Stimulated activated CD4-positive, alpha-beta T cell treated with anti-CD3 and anti-CD28 coated beads, TNF-alpha, amount 100 ng/mL, for 4 hours (primary cell): ENCODE measurements around the gene STAC.
"Not testable (repeated sequence)": the region's sequence is repeated elsewhere in the genome, so short reads cannot be mapped to it uniquely, and the experiment has no call there.

Experiments used
- DNase-seq, 3 experiments: peaks; one replicate each; pipeline ENCODE4 v3.0.0-alpha.2; 2020; ENCODE audit warnings: low read depth in 3 of 3

Gene STAC

DNA sequence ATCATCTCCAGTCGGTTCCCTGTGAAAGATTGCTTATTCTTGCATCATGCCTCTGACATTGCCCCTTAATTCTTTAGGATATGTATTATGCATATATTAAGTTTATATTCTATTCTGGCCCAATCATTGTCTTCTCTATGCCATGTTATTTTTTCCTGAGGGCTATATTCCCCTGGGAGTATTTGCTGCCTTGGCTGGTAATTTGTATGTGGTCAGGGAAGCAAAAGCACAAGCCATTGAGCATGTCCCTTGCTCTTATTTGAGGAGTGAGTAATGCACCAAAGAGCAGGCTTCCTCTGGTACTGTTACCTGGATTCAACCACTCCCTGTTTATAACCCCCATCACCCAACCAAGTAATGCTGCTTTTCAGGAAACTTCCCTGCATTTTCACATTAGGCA lies 36.3 kb downstream of the STAC start:
- no peak for DNase-seq

DNA sequence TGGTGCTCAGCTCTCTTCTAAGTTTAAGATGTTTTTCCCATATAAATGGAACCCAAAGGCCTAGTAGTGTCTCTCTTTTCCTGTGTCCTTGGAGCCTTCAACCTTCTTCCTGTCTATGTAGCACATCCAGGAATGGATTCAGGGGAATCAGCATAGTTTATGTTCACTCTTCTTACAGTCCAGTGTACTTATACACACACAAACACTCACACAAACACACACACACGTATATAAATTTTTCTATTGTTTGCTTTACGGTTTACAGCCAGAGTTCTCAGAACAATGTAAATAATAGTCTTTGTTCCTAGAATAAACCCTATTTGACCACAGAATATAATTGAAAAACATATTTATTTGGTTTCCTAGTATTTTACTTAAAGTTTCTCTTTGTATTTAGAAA lies 36.9 kb downstream of the STAC start:
- no peak for DNase-seq

DNA sequence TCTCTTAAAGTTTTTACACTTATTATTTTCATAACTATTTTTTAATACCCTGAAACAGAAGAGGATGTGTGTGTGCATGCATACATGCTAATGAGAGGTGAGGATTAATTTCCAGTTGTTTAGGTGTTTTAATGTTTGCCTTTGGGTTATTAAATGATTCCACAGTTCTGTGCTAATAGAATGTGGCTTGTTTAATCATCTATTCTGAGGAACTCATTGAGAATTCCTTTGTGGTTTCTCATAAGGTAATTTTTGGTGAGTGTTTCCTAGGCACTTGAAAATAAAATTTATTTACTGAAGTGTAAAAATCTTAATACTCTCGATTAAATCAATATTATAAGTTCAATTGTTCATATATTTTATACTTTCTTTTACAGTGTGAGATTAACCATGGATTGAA lies 38.0 kb downstream of the STAC start:
- DNase-seq = no peak

DNA sequence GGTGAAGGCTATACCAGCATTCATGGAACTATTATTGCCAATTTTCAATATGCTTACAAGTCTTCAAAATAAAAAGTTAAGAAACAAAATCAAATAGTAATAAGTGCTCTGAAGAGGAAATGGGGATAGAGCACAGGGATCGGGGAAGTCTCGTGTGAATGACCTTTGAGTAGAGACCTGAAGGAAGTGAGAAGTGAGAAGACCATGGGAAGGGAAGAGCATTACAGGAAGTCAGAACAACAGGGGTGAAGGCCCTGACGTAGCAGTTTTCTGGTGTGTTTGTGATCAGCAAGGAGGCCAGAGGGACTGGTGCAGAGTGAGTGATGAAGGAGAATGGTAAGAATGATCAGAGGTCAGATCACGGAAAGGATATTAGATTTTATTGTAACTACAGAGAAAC lies 48.1 kb downstream of the STAC start:
- no peak for DNase-seq

DNA sequence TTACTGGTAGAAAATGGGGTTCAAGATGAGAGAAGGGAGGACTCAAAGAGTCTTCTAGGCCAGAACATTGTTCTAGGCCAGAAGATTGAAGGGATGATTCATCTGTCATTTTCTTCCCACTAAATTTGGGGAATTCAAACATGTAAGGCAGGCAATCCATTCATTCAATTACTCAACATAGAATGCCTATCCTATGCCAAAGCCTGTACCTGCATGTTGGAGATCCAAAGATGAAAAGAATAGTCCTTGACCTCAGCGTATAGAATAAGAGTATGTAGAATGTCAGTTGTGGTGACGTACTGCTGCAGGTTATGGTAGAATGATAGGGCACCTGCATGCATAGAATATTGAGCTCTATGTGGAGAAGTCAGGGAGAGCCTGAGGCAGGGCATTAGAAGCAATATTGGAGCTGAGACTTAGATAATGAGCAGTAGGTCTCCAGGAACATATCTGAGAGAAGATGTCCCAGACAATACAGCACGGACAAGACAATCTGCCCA lies 49.7 kb downstream of the STAC start:
- no peak for DNase-seq

DNA sequence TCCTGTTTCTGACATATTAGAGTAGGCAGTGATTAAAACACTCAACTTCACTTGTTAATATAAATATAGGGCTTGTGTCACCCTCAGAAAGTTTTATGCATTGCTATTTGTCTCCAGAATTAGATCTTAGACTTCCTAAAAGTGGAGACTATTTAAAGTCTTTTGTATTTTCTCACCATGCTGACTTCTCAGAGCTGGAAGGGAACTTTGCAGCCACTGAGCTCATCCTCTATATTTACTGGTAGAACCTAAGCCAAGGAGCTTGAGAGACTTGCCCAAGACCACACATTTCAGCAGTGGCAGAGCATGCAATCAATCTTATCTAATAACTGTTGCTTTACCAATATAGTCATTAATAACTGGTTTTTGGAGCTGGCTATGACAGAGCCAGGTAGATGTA lies 53.2 kb downstream of the STAC start:
- no peak for DNase-seq

DNA sequence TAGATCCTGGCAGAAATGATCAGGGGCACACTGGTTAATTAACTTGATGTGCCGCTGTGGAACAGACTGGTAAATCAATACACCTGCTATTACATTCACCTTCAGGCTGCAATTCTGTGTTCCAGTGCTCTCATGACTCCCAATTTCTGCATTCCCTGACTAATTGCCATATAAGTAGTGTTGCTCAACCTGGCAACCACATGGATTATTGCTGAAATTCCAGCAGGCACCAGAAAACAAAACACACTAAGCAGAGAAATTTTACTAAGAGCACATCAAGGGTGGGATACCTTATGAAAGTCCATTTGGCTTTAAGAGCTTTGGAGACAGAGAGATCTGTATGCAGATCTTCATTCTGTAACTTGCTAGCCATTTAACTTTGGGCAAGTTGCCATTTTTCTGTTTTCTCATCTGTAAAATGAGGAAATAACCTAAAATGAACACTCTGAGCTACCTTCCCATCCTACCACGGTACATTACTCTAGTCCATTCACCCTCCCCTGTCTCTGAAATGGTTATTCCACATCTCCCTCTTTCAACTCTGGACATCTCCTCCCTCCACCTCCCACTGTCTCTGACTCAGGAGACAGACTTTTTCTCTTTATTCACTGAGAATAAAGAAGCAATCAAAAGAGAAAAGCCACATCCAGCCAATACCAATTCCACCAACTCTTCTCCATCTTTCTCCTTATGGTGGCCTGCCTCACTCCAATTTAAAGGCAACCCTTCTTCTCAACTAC lies 54.6 kb downstream of the STAC start:
- DNase-seq = no peak

DNA sequence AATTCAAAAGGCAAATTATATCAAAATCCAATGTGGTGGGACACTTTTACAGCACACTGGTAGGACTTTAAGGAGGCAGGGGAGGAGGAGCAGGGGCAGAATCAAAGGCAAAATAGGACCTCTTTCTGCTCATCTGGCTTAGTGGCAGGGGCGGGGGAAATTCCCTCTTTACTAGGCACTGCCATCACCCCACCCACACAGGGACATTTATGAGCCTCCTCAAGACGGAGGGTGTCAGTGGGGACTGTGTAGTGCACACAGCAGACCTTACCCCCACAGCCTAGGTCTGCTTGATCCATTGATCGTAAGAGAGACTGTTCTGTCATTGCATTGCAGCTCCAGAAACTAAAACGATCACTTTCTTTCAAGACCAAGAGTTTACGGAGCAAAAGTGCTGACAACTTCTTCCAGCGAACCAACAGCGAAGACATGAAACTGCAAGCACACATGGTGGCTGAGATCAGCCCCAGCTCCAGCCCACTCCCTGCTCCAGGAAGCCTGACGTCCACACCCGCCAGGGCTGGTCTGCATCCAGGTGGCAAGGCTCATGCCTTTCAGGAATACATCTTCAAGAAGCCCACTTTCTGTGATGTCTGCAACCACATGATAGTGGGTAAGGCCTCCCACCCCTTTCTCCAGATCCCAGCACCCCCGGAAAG lies 62.9 kb downstream of the STAC start:
- no peak for DNase-seq

DNA sequence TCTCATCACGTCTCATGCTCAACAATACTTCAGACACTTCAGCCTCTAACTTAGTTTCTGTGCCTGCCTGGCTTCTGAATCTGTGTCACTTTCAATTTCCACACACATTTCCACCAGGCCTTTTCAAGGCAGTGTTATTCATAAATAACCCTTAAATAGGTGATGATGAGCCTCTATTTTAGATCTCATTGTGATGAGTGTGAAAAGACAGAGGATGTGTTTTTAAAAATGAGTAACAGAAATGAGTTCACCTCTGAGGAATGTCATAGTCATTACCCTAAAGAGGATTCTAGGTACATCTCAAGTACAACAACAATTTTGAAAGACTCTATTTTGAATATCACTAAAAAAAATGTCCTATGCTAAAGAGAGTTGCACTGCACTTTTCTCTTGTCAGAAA lies 64.6 kb downstream of the STAC start:
- DNase-seq = no peak

DNA sequence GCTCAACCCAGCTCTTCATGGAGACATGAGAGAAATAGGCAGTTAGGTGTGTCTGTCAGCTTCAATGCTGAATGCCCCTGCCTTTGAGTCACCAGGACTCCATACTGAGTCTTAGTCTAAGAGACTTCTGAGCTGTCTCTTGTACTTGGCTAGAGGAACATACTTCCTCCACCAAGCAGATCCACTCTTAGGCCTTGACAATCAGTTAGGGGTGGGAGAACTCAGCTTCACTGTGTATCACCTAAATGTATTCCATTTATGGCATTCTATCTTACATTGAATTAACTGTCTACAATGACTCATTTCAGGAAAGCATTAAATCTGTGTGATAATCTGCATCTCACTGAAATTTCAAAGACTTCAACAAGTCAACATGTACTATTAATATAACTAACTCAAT lies 66.0 kb downstream of the STAC start:
- DNase-seq = no peak

DNA sequence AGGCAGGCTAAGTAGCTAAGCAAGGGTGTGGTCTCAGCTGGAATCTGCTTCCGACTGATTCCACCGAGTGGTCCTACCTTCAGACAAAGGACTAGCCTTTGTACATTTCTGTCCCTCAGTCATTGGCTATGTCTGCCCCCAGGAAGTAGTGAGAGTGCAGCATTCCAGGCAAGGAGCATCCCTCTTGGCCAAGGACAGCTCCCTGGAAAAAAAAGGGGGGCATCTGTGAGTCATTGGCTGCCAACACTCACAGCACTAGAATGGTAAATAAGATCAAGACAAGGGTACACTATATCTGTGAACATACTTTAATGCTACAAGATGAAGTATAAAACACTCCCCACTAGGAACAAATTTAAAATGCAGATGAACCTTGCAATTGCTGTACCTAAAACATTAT lies 66.8 kb downstream of the STAC start:
- DNase-seq = no peak

DNA sequence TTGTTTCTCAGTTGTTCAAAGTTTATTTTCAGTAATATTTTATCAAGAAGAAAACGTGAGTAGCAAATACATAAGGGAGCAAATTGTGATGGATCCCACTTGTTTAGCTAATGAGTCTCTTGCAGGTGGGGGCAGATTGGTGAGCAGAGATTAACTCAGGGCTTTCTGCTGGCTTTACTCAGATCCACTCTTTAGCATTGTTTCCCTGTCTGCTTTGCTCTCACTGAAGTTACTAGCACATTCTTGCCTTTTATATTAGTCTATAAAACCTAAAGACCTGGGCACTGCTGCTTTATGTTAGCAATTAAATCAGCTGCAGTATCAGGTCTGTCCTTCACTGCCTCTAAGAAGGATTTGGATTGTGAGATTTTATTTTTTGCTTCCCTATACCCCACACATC lies 71.5 kb downstream of the STAC start:
- DNase-seq = no peak

DNA sequence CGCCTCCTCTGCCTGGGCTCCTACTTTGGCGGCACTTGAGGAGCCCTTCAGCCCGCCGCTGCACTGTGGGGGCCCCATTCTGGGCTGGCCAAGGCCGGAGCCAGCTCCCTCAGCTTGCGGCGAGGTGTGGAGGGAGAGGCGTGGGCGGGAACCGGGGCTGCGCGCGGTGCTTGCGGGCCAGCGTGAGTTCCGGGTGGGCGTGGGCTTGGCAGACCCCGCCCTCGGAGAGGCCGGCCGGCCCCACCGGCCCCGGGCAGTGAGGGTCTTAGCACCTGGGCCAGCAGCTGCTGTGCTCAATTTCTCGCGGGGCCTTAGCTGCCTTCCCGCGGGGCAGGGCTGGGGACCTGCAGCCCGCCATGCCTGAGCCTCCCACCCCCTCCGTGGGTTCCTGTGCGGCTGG lies 72.9 kb downstream of the STAC start:
- DNase-seq = not testable (repeated sequence)

DNA sequence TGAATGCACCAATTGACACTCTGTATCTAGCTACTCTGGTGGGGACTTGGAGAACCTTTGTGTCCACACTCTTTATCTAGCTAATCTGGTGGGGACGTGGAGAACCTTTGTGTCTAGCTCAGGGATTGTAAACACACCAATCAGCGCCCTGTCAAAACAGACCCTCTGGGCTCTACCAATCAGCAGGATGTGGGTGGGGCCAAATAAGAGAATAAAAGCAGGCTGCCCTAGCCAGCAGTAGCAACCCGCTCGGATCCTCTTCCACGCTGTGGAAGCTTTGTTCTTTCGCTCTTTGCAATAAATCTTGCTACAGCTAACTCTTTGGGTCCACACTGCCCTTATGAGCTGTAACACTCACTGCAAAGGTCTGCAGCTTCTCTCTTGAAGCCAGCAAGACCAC lies 73.6 kb downstream of the STAC start:
- DNase-seq = not testable (repeated sequence)

DNA sequence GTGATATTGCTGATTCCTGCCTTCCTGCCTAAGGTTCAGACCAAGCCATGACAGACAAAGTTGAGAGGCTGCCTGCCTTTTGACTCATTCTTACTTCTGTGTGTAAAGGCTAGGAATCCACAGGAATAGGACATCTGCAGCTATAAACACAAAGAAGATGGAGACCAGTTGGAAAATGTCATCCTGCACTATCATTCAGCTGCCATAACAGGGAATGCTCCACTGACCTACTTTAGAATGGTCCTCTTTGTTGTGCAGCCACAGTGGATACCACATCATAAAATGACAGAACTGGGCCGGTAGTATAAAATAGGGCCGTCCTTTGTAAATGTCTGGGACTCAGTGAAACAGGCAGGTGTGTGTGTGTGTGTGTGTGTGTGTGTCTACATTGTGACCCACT lies 75.1 kb downstream of the STAC start:
- no peak for DNase-seq

DNA sequence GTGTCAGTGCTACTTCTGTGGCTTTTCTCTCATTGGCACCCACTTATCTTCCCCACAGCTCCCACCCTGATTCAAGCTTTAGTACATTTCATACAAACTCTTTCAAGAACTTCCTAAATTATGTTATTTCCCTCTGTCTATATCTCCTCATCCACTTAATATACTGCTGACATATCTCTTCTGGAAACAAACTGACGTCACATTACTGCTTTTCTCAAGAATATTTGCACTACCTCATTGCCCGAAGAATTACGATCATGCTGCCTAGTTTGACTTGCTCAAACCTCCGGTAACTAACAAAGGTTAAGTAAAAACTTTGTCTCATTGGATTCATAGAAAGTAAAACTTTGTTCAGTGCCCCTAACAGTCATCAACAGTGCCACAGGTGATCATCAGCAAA lies 76.5 kb downstream of the STAC start:
- DNase-seq = no peak

DNA sequence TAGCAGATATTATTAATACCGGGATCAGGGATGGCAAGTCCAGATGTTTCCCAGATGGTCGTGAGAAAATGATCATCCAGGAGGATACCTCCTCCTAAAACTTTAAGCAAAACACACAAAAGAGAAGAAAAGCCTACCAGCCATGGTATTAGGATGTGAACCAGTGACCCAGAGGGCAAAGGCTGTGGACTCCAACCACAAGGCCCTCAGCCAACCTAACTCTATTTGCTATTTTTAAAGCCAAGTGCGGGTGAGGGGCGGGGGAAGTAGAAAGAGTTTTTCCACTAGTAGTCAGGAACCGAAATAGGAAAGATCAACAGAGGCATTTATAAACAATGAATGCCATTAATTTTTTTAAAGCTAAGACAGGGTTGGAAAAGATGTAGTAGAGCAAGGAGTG lies 77.4 kb downstream of the STAC start:
- DNase-seq = no peak

DNA sequence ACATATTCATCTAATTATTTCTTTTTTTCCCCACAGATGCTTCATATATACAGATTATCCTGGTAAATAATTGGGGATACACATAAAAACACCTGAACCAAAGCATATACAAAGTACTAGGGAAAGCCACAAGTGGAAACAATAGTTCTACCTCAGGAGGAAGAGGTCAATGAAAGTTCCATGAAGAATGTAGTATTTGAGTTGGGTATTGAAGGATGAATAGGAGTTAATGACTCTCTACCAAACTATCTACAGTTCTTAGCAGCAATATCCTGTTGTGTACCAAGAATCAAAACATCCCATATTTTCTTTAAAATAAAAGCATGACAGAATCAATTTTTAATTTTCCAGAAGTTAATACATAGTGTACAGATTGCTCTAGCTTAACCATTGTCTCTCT lies 78.9 kb downstream of the STAC start:
- no peak for DNase-seq

DNA sequence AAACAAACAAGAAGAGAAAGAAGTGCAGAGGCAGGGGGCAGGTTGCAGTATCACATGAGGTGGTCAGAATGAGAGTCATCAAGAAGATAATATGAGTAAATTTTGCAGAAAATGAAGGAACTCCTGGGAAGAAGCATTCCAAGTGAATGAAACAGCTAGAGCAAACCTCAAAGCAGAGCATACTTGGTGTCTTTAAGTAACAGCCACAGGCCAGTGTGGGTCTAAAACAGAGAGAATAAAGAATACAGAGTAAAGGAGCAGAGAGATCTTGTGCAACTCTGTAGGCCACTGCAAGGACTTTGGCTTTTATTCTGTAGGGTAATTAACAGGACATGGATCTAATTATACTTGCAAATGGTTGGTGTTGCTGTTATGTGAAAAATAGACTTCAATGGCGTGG lies 81.3 kb downstream of the STAC start:
- no peak for DNase-seq

DNA sequence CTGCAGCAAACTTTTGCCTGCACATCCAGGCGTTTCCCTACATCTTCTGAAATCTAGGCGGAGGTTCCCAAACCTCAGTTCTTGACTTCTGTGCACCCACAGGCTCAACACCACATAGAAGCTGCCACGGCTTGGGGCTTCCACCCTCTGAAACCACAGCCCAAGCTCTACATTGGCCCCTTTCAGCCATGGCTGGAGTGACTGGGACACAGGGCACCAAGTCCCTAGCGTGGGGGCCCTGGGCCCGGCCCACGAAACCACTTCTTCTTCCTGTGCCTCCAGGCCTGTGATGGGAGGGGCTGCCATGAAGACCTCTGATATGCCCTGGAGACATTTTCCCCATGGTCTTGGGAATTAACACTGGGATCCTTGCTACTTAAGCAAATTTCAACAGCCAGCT lies 91.7 kb downstream of the STAC start:
- not testable (repeated sequence) for DNase-seq

DNA sequence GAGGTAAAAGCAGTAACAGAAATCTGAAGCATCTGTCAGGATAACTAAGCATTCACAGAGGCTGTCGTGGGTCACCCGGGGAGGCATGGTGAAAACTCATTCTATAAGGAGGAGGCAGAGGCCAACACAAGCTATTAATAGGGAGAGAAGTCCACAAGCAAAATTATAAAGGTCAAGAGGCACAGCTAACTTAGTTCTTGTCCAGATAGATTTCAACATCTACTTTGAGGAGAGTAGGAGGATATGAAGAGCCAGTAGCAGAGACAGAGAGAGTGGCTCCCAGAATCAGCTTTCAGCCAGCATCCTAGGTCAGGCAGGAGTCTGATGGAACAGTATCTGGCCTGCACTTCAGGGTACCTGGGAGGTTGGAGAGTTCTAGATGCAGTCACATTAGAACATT lies 95.3 kb downstream of the STAC start:
- no peak for DNase-seq

DNA sequence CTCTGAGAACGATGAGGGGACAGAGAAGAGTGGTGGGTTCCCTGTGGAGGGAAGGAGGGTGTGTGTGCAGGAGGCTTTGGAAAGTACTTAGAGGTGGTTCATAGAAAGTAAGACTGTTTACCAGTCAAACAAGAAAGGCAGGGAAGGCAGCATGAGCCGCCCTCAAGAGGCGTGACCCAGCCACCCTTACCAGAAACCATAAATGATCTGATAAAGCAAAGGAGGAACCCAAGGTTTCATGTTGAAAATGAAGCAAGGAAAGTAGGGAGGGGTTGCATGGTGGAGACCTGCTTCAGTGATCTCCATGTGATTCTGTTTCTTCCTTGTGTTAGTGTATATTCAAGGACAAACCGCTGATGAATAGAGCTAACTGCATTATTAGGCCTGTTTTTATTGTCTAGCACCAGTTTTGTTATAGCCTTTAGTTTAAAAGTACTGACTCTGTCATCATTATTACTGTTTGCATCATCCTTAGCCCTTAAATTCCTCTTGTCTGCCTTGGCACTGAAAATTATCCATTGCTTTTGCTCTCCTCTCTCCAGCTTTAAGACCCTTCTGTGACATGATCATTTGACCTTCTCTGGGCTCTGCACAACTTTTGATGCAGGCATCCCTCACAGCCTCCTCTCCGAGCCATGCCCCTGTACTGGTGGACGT lies 96.1 kb downstream of the STAC start:
- DNase-seq = no peak

DNA sequence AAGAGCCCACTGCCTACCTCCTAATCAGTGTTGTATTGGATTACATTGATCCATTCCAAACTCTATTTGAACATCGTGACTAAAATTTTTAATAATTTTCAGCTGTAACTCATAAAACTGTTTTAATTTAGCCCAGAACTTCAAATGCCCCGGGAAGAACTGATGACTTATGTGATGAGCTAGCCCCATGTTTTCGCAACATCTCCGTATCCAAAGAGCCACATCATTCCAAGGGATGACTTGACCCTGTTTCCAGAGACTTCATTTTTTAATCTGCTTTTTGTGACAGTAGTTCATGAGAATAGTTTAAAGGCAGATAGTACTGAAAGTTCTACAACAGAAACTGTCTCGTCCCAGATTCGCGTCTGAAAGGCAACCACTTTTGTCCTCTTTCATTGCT lies 97.4 kb downstream of the STAC start:
- DNase-seq = no peak
